Vagina (tissue), 2 donors: ENCODE results near the gene LELP1.
"Not testable (repeated sequence)": the region's sequence is repeated elsewhere in the genome, so short reads cannot be mapped to it uniquely, and the experiment has no call there.

Experiments used
- CTCF ChIP-seq, 3 experiments: fragments of 450-650 bp in 2 of 3; fragments of 200-600 bp in 1 of 3; sonication (generic) in 1 of 3; IDR thresholded peaks; one replicate each; pipeline ENCODE4 v1.5.1; 2017 to 2019; ENCODE audit warnings: antibody characterized with exemption in 3 of 3, mild to moderate bottlenecking in 2 of 3, moderate library complexity in 2 of 3
- POLR2A ChIP-seq, 2 donors: fragments of 450-650 bp; IDR thresholded peaks; one replicate each; pipeline ENCODE4 v1.6.1; 2017; ENCODE audit warnings: antibody characterized with exemption in 2 of 2, mild to moderate bottlenecking in 2 of 2, moderate library complexity in 2 of 2
- POLR2AphosphoS5 ChIP-seq, 2 donors: sonication (generic); formaldehyde crosslinking; IDR thresholded peaks; one replicate each; pipeline ENCODE4 v1.9.0; 2017; ENCODE audit warnings: antibody characterized with exemption in 2 of 2, mild to moderate bottlenecking in 2 of 2, low read depth in 1 of 2; ENCODE audit not compliant: insufficient read depth in 1 of 2

- peak; percentile 44 to 65 (median 47) for TF ChIP-seq CTCF (IDR thresholded peaks at IDR 0.05)
- TF ChIP-seq POLR2A (IDR thresholded peaks at IDR 0.05); POLR2AphosphoS5 (IDR thresholded peaks at IDR 0.05; ENCODE audit: insufficient read depth in 1 of 2, low read depth in 1 of 2): not testable (repeated sequence)
These were observed 20.0 kb downstream of the LELP1 start for GRCh38 chr1:153223040-153223891.
